ENCODE measurements around the gene BLOC1S1. TPM values are rescaled to one million over a fixed set of nuclear protein-coding genes. Genes with fewer than 3 reads are reported as not detected.
A peak's percentile ranks its signal among the peaks of the same experiment; 100 is the strongest.

Gene BLOC1S1
- total RNA-seq, 1 donor from 2014 or later, result 51.0 TPM

DNA sequence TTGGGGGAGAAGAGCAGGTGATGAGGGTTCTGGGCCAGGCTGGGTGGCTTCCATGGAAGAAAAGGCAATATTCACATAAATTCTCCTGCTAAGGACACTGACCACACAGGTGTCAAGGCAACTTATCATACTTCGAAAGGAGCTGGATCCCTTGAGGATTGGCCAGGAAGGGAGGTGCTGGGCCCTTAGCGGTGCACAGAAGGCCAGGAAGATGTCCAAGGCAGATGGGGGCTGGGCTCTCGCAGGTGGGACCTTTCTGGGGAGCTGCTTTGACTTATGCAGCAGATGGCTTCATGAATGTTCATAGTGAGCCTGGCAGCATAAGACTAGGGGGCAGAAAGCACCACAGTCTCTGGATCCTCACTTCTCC is 9.1 kb downstream of the BLOC1S1 start:
- H4K20me1 ChIP-seq (ENCODE audit: insufficient read depth, low read length), result peaks cover 62% of the 10 kb centered on the region
- Mint-ChIP-seq H3K4me1 (ENCODE audit: low read depth, unreplicated experiment) (peaks cover 30% of the 10 kb centered on the region), H3K4me3 (ENCODE audit: unreplicated experiment) (peak overlapping the region; percentile 40), H3K27ac (ENCODE audit: unreplicated experiment) (peak overlapping the region; percentile 80), H3K36me3 (ENCODE audit: low read depth, unreplicated experiment) (peaks cover 21% of the 10 kb centered on the region), H3K9me3 (ENCODE audit: unreplicated experiment) (no peaks in the 10 kb centered on the region), H3K27me3 (ENCODE audit: low read depth, unreplicated experiment) (no peaks in the 10 kb centered on the region)
- H3K9me3 ChIP-seq (ENCODE audit: insufficient read depth, low read depth, low read length), result no peaks in the 10 kb centered on the region
- H2AFZ ChIP-seq (ENCODE audit: low read depth, low read length), result no peak overlapping the region
- H3K4me2 ChIP-seq (ENCODE audit: low read length), result peak overlapping the region; percentile 99
- H3K79me2 ChIP-seq (ENCODE audit: insufficient read depth, low read length), result peaks cover 46% of the 10 kb centered on the region
- peaks cover 29% of the 10 kb centered on the region for H3K36me3 ChIP-seq (ENCODE audit: insufficient read depth, low read length)
- H3K9ac ChIP-seq (ENCODE audit: low read length), result no peak overlapping the region
- peaks cover 45% of the 10 kb centered on the region for H3K4me1 ChIP-seq (ENCODE audit: insufficient read depth, low read length)
- no peak overlapping the region for H3K27ac ChIP-seq (ENCODE audit: low read depth, low read length)
- no peaks in the 10 kb centered on the region for H3K27me3 ChIP-seq (ENCODE audit: insufficient read depth, low read length)
- DNase-seq (ENCODE audit: low read depth) (no peak), FAIRE-seq (no peak)
- TF ChIP-seq EZH2 (IDR thresholded peaks at IDR 0.05; ENCODE audit: insufficient read depth, low read length), result no peak
- TF ChIP-seq CTCF (IDR thresholded peaks at IDR 0.05; ENCODE audit: insufficient read depth, low read depth, low read length), result no peak
- no peak overlapping the region for H3K4me3 ChIP-seq (ENCODE audit: insufficient read depth, low read depth, low read length)

DNA sequence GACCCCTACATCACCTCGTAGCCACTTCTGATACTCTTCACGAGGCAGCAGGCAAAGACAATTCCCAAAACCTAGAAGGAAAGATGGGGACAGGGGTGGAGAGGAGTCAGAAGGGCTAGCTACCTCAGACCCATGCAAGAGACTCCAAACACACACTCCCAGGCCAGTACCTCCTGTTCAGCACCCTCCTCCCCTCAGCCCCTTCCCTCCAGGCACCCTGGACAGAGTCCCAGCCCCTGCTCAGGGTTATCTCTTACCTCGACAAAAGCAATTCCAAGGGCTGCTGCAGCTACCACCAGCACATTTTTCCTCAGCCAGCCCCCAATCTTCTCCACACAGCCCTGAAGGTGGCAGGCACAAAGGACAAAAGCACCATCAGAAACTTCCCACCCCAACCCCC is 9.7 kb downstream of the BLOC1S1 start:
- Mint-ChIP-seq H3K27me3 (ENCODE audit: low read depth, unreplicated experiment) (no peaks in the 10 kb centered on the region), H3K4me3 (ENCODE audit: unreplicated experiment) (peak overlapping the region; percentile 93), H3K9me3 (ENCODE audit: unreplicated experiment) (no peaks in the 10 kb centered on the region), H3K36me3 (ENCODE audit: low read depth, unreplicated experiment) (peaks cover 21% of the 10 kb centered on the region), H3K4me1 (ENCODE audit: low read depth, unreplicated experiment) (peaks cover 28% of the 10 kb centered on the region), H3K27ac (ENCODE audit: unreplicated experiment) (peak overlapping the region; percentile 69)
- DNase-seq (ENCODE audit: low read depth) (no peak), FAIRE-seq (no peak)
- H3K27ac ChIP-seq (ENCODE audit: low read depth, low read length), result no peak overlapping the region
- peak overlapping the region; percentile 99 for H3K4me2 ChIP-seq (ENCODE audit: low read length)
- peaks cover 50% of the 10 kb centered on the region for H3K79me2 ChIP-seq (ENCODE audit: insufficient read depth, low read length)
- H3K4me3 ChIP-seq (ENCODE audit: insufficient read depth, low read depth, low read length), result no peak overlapping the region
- H3K36me3 ChIP-seq (ENCODE audit: insufficient read depth, low read length), result peaks cover 29% of the 10 kb centered on the region
- H2AFZ ChIP-seq (ENCODE audit: low read depth, low read length), result no peak overlapping the region
- peaks cover 45% of the 10 kb centered on the region for H3K4me1 ChIP-seq (ENCODE audit: insufficient read depth, low read length)
- H3K9ac ChIP-seq (ENCODE audit: low read length), result peak overlapping the region; percentile 40
- H3K27me3 ChIP-seq (ENCODE audit: insufficient read depth, low read length), result no peaks in the 10 kb centered on the region
- no peaks in the 10 kb centered on the region for H3K9me3 ChIP-seq (ENCODE audit: insufficient read depth, low read depth, low read length)
- TF ChIP-seq CTCF (IDR thresholded peaks at IDR 0.05; ENCODE audit: insufficient read depth, low read depth, low read length), result no peak
- TF ChIP-seq EZH2 (IDR thresholded peaks at IDR 0.05; ENCODE audit: insufficient read depth, low read length), result no peak
- peaks cover 60% of the 10 kb centered on the region for H4K20me1 ChIP-seq (ENCODE audit: insufficient read depth, low read length)

- Mint-ChIP-seq H3K4me3 (ENCODE audit: unreplicated experiment) (peak overlapping the region; percentile 93), H3K9me3 (ENCODE audit: unreplicated experiment) (no peaks in the 10 kb centered on the region), H3K27me3 (ENCODE audit: low read depth, unreplicated experiment) (no peaks in the 10 kb centered on the region), H3K27ac (ENCODE audit: unreplicated experiment) (peak overlapping the region; percentile 96), H3K4me1 (ENCODE audit: low read depth, unreplicated experiment) (peaks cover 32% of the 10 kb centered on the region), H3K36me3 (ENCODE audit: low read depth, unreplicated experiment) (peaks cover 21% of the 10 kb centered on the region)
- H2AFZ ChIP-seq (ENCODE audit: low read depth, low read length), result no peak overlapping the region
- DNase-seq (ENCODE audit: low read depth) (no peak), FAIRE-seq (no peak)
- peak overlapping the region; percentile 94 for H3K9ac ChIP-seq (ENCODE audit: low read length)
- peaks cover 29% of the 10 kb centered on the region for H3K36me3 ChIP-seq (ENCODE audit: insufficient read depth, low read length)
- H4K20me1 ChIP-seq (ENCODE audit: insufficient read depth, low read length), result peaks cover 55% of the 10 kb centered on the region
- TF ChIP-seq CTCF (IDR thresholded peaks at IDR 0.05; ENCODE audit: insufficient read depth, low read depth, low read length) (no peak), EZH2 (IDR thresholded peaks at IDR 0.05; ENCODE audit: insufficient read depth, low read length) (no peak)
- peak overlapping the region; percentile 98 for H3K4me3 ChIP-seq (ENCODE audit: insufficient read depth, low read depth, low read length)
- peaks cover 57% of the 10 kb centered on the region for H3K79me2 ChIP-seq (ENCODE audit: insufficient read depth, low read length)
- H3K27ac ChIP-seq (ENCODE audit: low read depth, low read length), result peak overlapping the region; percentile 99
- peak overlapping the region; percentile 99 for H3K4me2 ChIP-seq (ENCODE audit: low read length)
- peaks cover 36% of the 10 kb centered on the region for H3K4me1 ChIP-seq (ENCODE audit: insufficient read depth, low read length)
- no peaks in the 10 kb centered on the region for H3K9me3 ChIP-seq (ENCODE audit: insufficient read depth, low read depth, low read length)
- H3K27me3 ChIP-seq (ENCODE audit: insufficient read depth, low read length), result no peaks in the 10 kb centered on the region
Observed at GRCh38 chr12:55726971-55727370, 11.1 kb downstream of the BLOC1S1 start.
